ENCODE results near the gene TMEM267. TPM values are rescaled to one million over a fixed set of nuclear protein-coding genes. Genes with fewer than 3 reads are reported as not detected.

TMEM267 gene
- total and polyA plus RNA-seq, 10 of the 15 experiments (the other 5 are each of a cell fraction or from before 2014, with no cell fraction given), result 7.7 to 37.3 (median 13.3) TPM

GRCh38 chr5:43421450-43422133 lies 62.1 kb downstream of the TMEM267 start:
- ChIA-PET SMC1A (ENCODE audit: uncharacterized antibody, unreplicated experiment) (no interaction called here), CTCF (interaction anchor here (0.9 kb wide), 1 partner anchor 9 kb away, joined by 4 read pairs; the partner anchor contains the start of gene CCL28), RAD21 (ENCODE audit: unreplicated experiment) (interaction anchor here (0.7 to 0.9 kb wide), 2 partner anchors 32 to 63 kb away, joined by 3 to 4 read pairs; no protein-coding TSS in a partner anchor), POLR2A (no interaction called here)
- intact Hi-C loops (cut with micrococcal nuclease; ENCODE audit: unreplicated experiment), result no loop called here
- Histone ChIP-seq H3K4me3 (no peak overlapping the region), H3K79me2 (ENCODE audit: control insufficient read depth, insufficient read depth, low read length) (no peaks in the 10 kb centered on the region), H3K36me3 (ENCODE audit: control insufficient read depth in 2 of 2, insufficient read depth in 2 of 2, low read length in 1 of 2) (no peaks in the 10 kb centered on the region), H3K9ac (ENCODE audit: control insufficient read depth, insufficient read depth, low read length) (no peak overlapping the region), H4K20me1 (ENCODE audit: control insufficient read depth, insufficient read depth) (no peaks in the 10 kb centered on the region), H2AFZ (ENCODE audit: control insufficient read depth, low read depth, low read length) (no peak overlapping the region), H3K27me3 (replicated peaks in 1 of 2; ENCODE audit: control insufficient read depth in 2 of 2, insufficient read depth in 2 of 2, low read length in 1 of 2) (no peaks in the 10 kb centered on the region), H3K4me2 (ENCODE audit: control insufficient read depth, insufficient read depth) (no peak overlapping the region), H3K27ac (ENCODE audit: control insufficient read depth, insufficient read depth) (no peak overlapping the region), H3K9me3 (replicated peaks; ENCODE audit: control insufficient read depth, insufficient read depth, low read length) (no peaks in the 10 kb centered on the region), H3K4me1 (ENCODE audit: control insufficient read depth, insufficient read depth, low read length) (no peaks in the 10 kb centered on the region)
- FAIRE-seq, result no peak
- in situ Hi-C loops (cut with MboI), result no loop called here
- no peak for DNase-seq (ENCODE audit: low read depth, low spot score)
- no TSS peak for BruUV-seq (replicated peaks)
- ATAC-seq, result no peak
- TF ChIP-seq SREBF1 (IDR thresholded peaks at IDR 0.05; ENCODE audit: low read length), result no peak
- TF ChIP-seq PAX8 (IDR thresholded peaks at IDR 0.05), result no peak
- TF ChIP-seq ELK1 (IDR thresholded peaks at IDR 0.05; ENCODE audit: low read depth, low read length), result no peak
- no peak for TF ChIP-seq IKZF1 (conservative IDR thresholded peaks at IDR 0.05)
- no peak for TF ChIP-seq GABPA (IDR thresholded peaks at IDR 0.05; ENCODE audit: low read depth)
- TF ChIP-seq ETV6 (conservative IDR thresholded peaks at IDR 0.05 in 1 of 2, IDR thresholded peaks at IDR 0.05 in 1 of 2; ENCODE audit: borderline replicate concordance in 1 of 2, low read depth in 1 of 2), result no peak
- no peak for TF ChIP-seq BCL3 (IDR thresholded peaks at IDR 0.05; ENCODE audit: borderline replicate concordance, insufficient read depth, low read depth, low read length, poor library complexity, severe bottlenecking)
- WGBS (ENCODE audit: insufficient coverage, insufficient replicate concordance, low lambda C conversion rate, missing lambda C conversion rate), result 84% methylated on average over 7 of the region's 7 CpGs

Data from GM12878 (cell line).